ENCODE data around the gene CXCR6.

The CXCR6 gene

DNA sequence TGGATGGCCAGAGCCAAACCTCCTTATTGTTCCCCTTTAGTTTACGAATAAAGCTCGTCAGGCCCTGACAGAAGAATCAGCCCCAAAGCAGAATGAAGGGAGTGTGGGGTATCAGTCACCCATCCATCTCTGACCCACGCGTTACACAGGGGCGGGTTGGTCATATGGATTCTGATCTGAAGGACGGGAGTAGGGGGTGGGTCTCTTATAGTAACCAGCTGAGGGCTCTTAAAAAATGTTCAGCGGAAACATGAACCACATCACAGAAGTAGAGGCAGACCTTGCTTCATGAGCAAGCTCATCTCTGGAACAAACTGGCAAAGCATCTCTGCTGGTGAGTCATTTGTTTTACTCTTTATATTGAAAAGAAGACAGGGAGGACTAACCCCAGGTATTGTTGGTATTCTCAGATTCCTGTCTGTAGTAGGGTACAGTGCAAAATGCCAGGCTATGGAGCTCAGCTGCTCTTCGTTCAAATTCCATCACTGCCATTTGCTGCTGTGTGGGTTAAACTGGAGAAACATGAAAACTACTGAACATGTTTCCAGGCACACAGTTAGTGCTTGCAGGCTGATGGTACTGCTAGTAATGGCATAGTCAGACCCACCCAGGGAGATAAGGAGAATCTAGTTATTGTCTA lies at the start of gene CXCR6:
Gene CXCR6 (plus strand): TSS at position 258 of the 640 bp plus-strand sequence. CDS start 3,018 bp downstream, outside the sequence.
- TF ChIP-seq CTCF (IDR thresholded peaks at IDR 0.05; ENCODE audit: borderline replicate concordance, control extremely low read depth, extremely low read depth, insufficient read depth, missing control alignments) = no peak
- in situ Hi-C loops (cut with MboI; ENCODE audit: low sequenced_read_pairs, unreplicated experiment) = loop anchor here (5.0 to 10.0 kb wide), 3 partner anchors 134 to 431 kb away; partner anchors contain the start of genes CCR1 and CCR5
- no peak for DNase-seq (ENCODE audit: low spot score)

GRCh38 chr3:45894015-45894414 lies 49.2 kb upstream of the CXCR6 start:
- TF ChIP-seq CTCF (IDR thresholded peaks at IDR 0.05; ENCODE audit: borderline replicate concordance, control extremely low read depth, extremely low read depth, insufficient read depth, missing control alignments) = no peak
- in situ Hi-C loops (cut with MboI; ENCODE audit: low sequenced_read_pairs, unreplicated experiment) = no loop called here
- no peak for DNase-seq (ENCODE audit: low spot score)

DNA sequence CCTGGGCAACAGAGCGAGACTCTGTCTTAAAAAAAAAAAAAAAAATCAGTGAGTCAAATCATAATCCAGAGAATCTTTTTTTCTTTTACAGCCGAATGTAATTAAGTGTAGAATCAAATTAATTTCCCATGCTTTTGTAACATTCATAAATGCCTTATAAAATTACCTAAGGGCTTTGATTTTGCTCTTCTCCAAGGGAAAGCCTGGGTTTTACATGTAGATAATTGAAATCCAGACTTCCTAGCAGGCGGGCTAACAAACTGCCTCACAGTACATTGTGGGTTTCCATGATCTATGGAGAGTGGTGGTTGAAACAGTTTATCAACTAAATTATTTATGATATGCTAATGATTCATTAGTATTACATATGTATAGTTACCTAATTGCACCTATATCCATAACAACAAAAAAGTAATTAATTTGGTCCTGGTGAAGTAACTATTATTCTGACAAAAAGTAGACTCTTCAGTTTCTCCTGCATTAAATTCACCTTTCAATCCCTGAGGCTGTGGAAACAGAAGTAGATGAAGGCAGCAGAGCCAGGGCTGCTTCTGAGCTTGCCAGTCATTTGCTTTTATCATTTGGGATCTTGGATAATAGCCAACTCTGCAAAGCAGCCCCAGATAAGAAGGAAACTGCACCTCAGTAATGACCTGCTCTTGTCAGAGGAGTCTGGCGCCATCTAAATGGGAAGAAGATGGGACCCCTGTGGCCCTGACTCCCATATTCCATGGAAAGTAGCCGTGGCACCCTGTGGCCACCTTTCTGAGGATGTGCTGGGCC lies 47.4 kb upstream of the CXCR6 start:
- in situ Hi-C loops (cut with MboI; ENCODE audit: low sequenced_read_pairs, unreplicated experiment) = no loop called here
- no peak for DNase-seq (ENCODE audit: low spot score)
- TF ChIP-seq CTCF (IDR thresholded peaks at IDR 0.05; ENCODE audit: borderline replicate concordance, control extremely low read depth, extremely low read depth, insufficient read depth, missing control alignments) = no peak

DNA sequence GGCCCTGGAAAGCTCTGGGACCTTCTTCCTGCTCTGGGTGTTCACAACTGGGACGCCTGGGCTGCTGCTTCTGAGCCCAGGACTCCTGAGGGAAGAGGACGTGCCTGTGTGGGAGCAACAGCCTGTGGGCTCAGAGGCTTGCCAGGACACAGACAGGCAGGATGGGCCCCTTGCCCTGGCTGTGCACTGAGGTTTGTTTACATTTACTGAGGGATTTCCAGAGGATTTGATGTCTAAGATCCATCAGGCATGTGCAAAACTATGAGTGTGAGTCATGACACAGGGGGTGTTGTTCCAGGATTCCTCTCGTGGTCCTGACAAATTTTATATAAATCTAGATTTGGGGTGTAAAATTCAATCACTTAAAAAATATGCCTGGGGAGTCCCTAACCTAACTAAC lies 46.3 kb upstream of the CXCR6 start:
- in situ Hi-C loops (cut with MboI; ENCODE audit: low sequenced_read_pairs, unreplicated experiment) = no loop called here
- no peak for TF ChIP-seq CTCF (IDR thresholded peaks at IDR 0.05; ENCODE audit: borderline replicate concordance, control extremely low read depth, extremely low read depth, insufficient read depth, missing control alignments)
- no peak for DNase-seq (ENCODE audit: low spot score)

- no peak for TF ChIP-seq CTCF (IDR thresholded peaks at IDR 0.05; ENCODE audit: borderline replicate concordance, control extremely low read depth, extremely low read depth, insufficient read depth, missing control alignments)
- in situ Hi-C loops (cut with MboI; ENCODE audit: low sequenced_read_pairs, unreplicated experiment) = no loop called here
- DNase-seq (ENCODE audit: low spot score) = peak; percentile 81
These were observed 38.3 kb upstream of the CXCR6 start for GRCh38 chr3:45904931-45905330.

GRCh38 chr3:45905755-45906154 lies 37.5 kb upstream of the CXCR6 start:
- DNase-seq (ENCODE audit: low spot score) = no peak
- in situ Hi-C loops (cut with MboI; ENCODE audit: low sequenced_read_pairs, unreplicated experiment) = no loop called here
- no peak for TF ChIP-seq CTCF (IDR thresholded peaks at IDR 0.05; ENCODE audit: borderline replicate concordance, control extremely low read depth, extremely low read depth, insufficient read depth, missing control alignments)

Data from GM13976 (cell line).